Loucy (cell line): Measurements from ENCODE around the gene PLEKHD1.

Source experiments
- H2AFZ ChIP-seq: fragments of 200-600 bp; sonication (generic); 2 replicates; pipeline ENCODE4 v1.6.0; 2016; ENCODE audit warnings: antibody characterized with exemption, mild to moderate bottlenecking, low read length, moderate library complexity
- H3F3A ChIP-seq: fragments of 200-600 bp; 2 replicates; pipeline ENCODE4 v1.6.0; 2016; ENCODE audit warnings: antibody characterized with exemption, low read depth, mild to moderate bottlenecking
- H3K27me3 ChIP-seq: fragments of 200-600 bp; sonication (generic); 2 replicates; pipeline ENCODE4 v1.6.1; 2014; ENCODE audit warnings: low read length, mild to moderate bottlenecking; ENCODE audit not compliant: insufficient read depth, poor library complexity, severe bottlenecking
- H3K36me3 ChIP-seq: fragments of 200-600 bp; sonication (generic); 2 replicates; pipeline ENCODE4 v1.6.1; 2016; ENCODE audit warnings: low read length; ENCODE audit not compliant: insufficient read depth
- H3K4me1 ChIP-seq: fragments of 200-600 bp; sonication (generic); 2 replicates; pipeline ENCODE4 v1.5.1; 2014; ENCODE audit warnings: low read length, mild to moderate bottlenecking; ENCODE audit not compliant: insufficient read depth, poor library complexity, severe bottlenecking
- H3K4me2 ChIP-seq: fragments of 200-600 bp; sonication (generic); 2 replicates; pipeline ENCODE4 v1.6.0; 2014; ENCODE audit warnings: antibody characterized with exemption, low read length, low read depth, mild to moderate bottlenecking; ENCODE audit not compliant: poor library complexity, severe bottlenecking
- H3K4me3 ChIP-seq: fragments of 200-600 bp; sonication (generic); 2 replicates; pipeline ENCODE4 v1.5.1; 2014; ENCODE audit warnings: low read length, mild to moderate bottlenecking, mixed read lengths; ENCODE audit not compliant: poor library complexity, severe bottlenecking
- H3K79me2 ChIP-seq: fragments of 200-600 bp; sonication (generic); 2 replicates; pipeline ENCODE4 v1.6.1; 2014; ENCODE audit warnings: low read length; ENCODE audit not compliant: insufficient read depth
- H3K9ac ChIP-seq: fragments of 200-600 bp; sonication (generic); 2 replicates; pipeline ENCODE4 v1.6.0; 2014; ENCODE audit warnings: mild to moderate bottlenecking, low read depth, low read length, moderate library complexity; ENCODE audit not compliant: poor library complexity, severe bottlenecking
- H3K9me2 ChIP-seq: fragments of 200-600 bp; sonication (generic); replicated peaks from 2 replicates; pipeline ENCODE4 v1.6.1; 2016; ENCODE audit warnings: low read depth, low read length, mixed read lengths
- H3K9me3 ChIP-seq: fragments of 200-600 bp; sonication (generic); 2 replicates; pipeline ENCODE4 v1.6.1; 2014; ENCODE audit warnings: mild to moderate bottlenecking, antibody characterized with exemption, low read length, low read depth; ENCODE audit not compliant: insufficient read depth
- H4K20me1 ChIP-seq: fragments of 200-600 bp; sonication (generic); 2 replicates; pipeline ENCODE4 v1.6.0; 2014; ENCODE audit warnings: antibody characterized with exemption, low read length, mild to moderate bottlenecking; ENCODE audit not compliant: insufficient read depth, poor library complexity, severe bottlenecking
- CTCF ChIP-seq: fragments of 200-600 bp; sonication (generic); conservative IDR thresholded peaks from 2 replicates; pipeline ENCODE4 v1.5.1; 2014; ENCODE audit warnings: mild to moderate bottlenecking, antibody characterized with exemption, low read length
- EZH2phosphoT487 ChIP-seq: fragments of 200-600 bp; IDR thresholded peaks from 2 replicates; pipeline ENCODE4 v1.6.1; 2018; ENCODE audit warnings: antibody characterized with exemption, mild to moderate bottlenecking, moderate library complexity, borderline replicate concordance

Gene PLEKHD1

GRCh38 chr14:69528930-69529329 lies 44.4 kb downstream of the PLEKHD1 start:
- H3K9ac ChIP-seq: no peak overlapping the region
- no peaks in the 10 kb centered on the region for H3K79me2 ChIP-seq
- H3F3A ChIP-seq: no peaks in the 10 kb centered on the region
- no peaks in the 10 kb centered on the region for H3K9me2 ChIP-seq
- no peak overlapping the region for H2AFZ ChIP-seq
- no peaks in the 10 kb centered on the region for H3K4me1 ChIP-seq
- no peaks in the 10 kb centered on the region for H4K20me1 ChIP-seq
- TF ChIP-seq CTCF (no peak), EZH2phosphoT487 (no peak)
- no peaks in the 10 kb centered on the region for H3K27me3 ChIP-seq
- H3K4me2 ChIP-seq: no peak overlapping the region
- H3K36me3 ChIP-seq: no peaks in the 10 kb centered on the region
- no peaks in the 10 kb centered on the region for H3K9me3 ChIP-seq
- H3K4me3 ChIP-seq: no peak overlapping the region

GRCh38 chr14:69529563-69529962 lies 45.0 kb downstream of the PLEKHD1 start:
- no peaks in the 10 kb centered on the region for H3K27me3 ChIP-seq

GRCh38 chr14:69530095-69530494 lies 45.6 kb downstream of the PLEKHD1 start:
- Histone ChIP-seq H3K79me2 (no peaks in the 10 kb centered on the region), H3K4me2 (no peak overlapping the region), H3K9ac (no peak overlapping the region), H3F3A (no peaks in the 10 kb centered on the region), H3K36me3 (no peaks in the 10 kb centered on the region), H3K4me1 (no peaks in the 10 kb centered on the region), H3K4me3 (no peak overlapping the region), H3K27me3 (no peaks in the 10 kb centered on the region), H3K9me2 (no peaks in the 10 kb centered on the region), H4K20me1 (no peaks in the 10 kb centered on the region), H2AFZ (no peak overlapping the region), H3K9me3 (no peaks in the 10 kb centered on the region)
- no peak for TF ChIP-seq EZH2phosphoT487
- no peak for TF ChIP-seq CTCF

More at GRCh38 chr14:69529563-69529962, 45.0 kb downstream of the PLEKHD1 start:
- Histone ChIP-seq H3K4me1 (no peaks in the 10 kb centered on the region), H2AFZ (no peak overlapping the region), H4K20me1 (no peaks in the 10 kb centered on the region), H3K36me3 (no peaks in the 10 kb centered on the region), H3K9me3 (no peaks in the 10 kb centered on the region), H3K4me2 (no peak overlapping the region), H3F3A (no peaks in the 10 kb centered on the region), H3K79me2 (no peaks in the 10 kb centered on the region), H3K4me3 (no peak overlapping the region), H3K9ac (no peak overlapping the region), H3K9me2 (no peaks in the 10 kb centered on the region)
- TF ChIP-seq CTCF (no peak), EZH2phosphoT487 (no peak)
